A549 (cell line): ENCODE measurements around the gene PRKAG2.

Experiments used
- BHLHE40 ChIP-seq: IDR thresholded peaks from 2 replicates; pipeline ENCODE4 v1.6.1; 2012; ENCODE audit warnings: low read depth, low read length, inconsistent platforms
- CTCF ChIP-seq: fragments of >200 bp; sonication (Bioruptor Twin); formaldehyde crosslinking; IDR thresholded peaks from 3 replicates; pipeline ENCODE4 v1.5.1; 2016
- MAFK ChIP-seq: fragments of 450-650 bp; IDR thresholded peaks from 2 replicates; pipeline ENCODE4 v1.6.1; 2014; ENCODE audit not compliant: partially characterized antibody
- MAX ChIP-seq: IDR thresholded peaks from 2 replicates; pipeline ENCODE4 v1.6.1; 2012
- MAZ ChIP-seq: fragments of 150-350 bp; IDR thresholded peaks from 2 replicates; pipeline ENCODE4 v1.6.1; 2014; ENCODE audit warnings: antibody characterized with exemption, low read depth, low read length, borderline replicate concordance
- NFE2L2 ChIP-seq: fragments of 150-350 bp; conservative IDR thresholded peaks from 2 replicates; pipeline ENCODE4 v1.6.1; 2014; ENCODE audit warnings: low read length
- POLR2A ChIP-seq: IDR thresholded peaks from 2 replicates; pipeline ENCODE4 v1.6.1; 2012; ENCODE audit warnings: mild to moderate bottlenecking, low read length
- SMC3 ChIP-seq: fragments of >200 bp; sonication (Bioruptor Twin); formaldehyde crosslinking; IDR thresholded peaks from 3 replicates; pipeline ENCODE4 v1.6.1; 2018; ENCODE audit warnings: inconsistent platforms
- ZSCAN20 ChIP-seq: fragments of 250-450 bp; sonication (Bioruptor Pico); IDR thresholded peaks from 2 replicates; pipeline ENCODE4 v1.8.0; 2022; ENCODE audit warnings: mild to moderate bottlenecking, moderate library complexity

GRCh38 chr7:151674161-151674920, 202.6 kb downstream of the PRKAG2 start:
- TF ChIP-seq POLR2A (no peak), CTCF (no peak), SMC3 (no peak), MAFK (no peak), NFE2L2 (no peak), MAX (no peak), MAZ (no peak), BHLHE40 (no peak), ZSCAN20 (CRISPR knock-in tag) (no peak)
